A673 (cell line): ENCODE data around the gene MVB12B.

Source experiments
- EZH2 ChIP-seq: fragments of 200-600 bp; sonication (generic); IDR thresholded peaks from 2 replicates; pipeline ENCODE4 v1.6.1; 2017; ENCODE audit warnings: borderline replicate concordance, low read depth, mild to moderate bottlenecking, mixed read lengths, antibody characterized with exemption, low read length; ENCODE audit not compliant: poor library complexity, severe bottlenecking
- TF ChIP-seq, protein P1 (sequence below): fragments of 300-800, 200-600 bp; sonication (generic); conservative IDR thresholded peaks from 2 replicates; pipeline ENCODE4 v1.5.1; 2017; ENCODE audit warnings: low read depth, mild to moderate bottlenecking, antibody characterized with exemption, low read length, moderate library complexity, mixed read lengths

DNA sequence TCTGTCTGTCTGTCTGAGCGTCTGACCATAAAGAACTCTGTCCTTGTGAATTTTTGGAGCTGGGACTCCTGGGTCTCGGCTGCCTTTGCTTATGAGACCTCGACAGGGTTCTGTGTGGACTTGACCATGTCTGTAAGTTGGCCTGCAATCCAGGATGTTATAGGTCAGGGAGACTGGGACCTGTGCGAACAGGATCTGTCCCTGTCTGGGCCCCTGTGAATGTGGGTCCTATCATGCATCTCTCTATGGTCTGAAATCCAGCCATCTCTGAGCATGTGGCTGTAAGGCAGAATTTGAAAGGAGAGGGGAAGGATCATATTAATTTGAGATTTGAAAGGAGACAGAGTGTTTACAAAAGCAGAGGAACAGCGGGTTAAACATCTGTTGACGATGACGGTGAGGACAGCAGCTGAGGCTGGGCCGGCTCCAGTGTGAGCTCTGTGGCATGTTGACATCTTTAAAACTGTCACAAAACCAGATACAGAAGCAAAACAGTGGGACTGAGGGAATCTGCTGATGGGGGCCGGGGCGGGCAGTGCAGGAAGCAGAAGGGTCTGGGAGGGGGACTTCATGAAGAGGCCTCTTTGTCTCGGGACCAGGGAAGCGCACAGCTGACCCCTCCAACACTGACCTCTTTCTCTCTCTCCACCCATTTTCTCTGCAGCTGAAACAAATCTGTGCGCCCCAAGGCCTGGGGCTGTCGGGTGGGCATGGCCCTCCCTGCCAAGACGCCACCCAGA, 19.1 kb upstream of the MVB12B start:
- TF ChIP-seq, protein P1, sequence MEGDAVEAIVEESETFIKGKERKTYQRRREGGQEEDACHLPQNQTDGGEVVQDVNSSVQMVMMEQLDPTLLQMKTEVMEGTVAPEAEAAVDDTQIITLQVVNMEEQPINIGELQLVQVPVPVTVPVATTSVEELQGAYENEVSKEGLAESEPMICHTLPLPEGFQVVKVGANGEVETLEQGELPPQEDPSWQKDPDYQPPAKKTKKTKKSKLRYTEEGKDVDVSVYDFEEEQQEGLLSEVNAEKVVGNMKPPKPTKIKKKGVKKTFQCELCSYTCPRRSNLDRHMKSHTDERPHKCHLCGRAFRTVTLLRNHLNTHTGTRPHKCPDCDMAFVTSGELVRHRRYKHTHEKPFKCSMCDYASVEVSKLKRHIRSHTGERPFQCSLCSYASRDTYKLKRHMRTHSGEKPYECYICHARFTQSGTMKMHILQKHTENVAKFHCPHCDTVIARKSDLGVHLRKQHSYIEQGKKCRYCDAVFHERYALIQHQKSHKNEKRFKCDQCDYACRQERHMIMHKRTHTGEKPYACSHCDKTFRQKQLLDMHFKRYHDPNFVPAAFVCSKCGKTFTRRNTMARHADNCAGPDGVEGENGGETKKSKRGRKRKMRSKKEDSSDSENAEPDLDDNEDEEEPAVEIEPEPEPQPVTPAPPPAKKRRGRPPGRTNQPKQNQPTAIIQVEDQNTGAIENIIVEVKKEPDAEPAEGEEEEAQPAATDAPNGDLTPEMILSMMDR: no peak
- TF ChIP-seq EZH2: no peak
